Duodenal mucosa (tissue), 2 donors: Measurements from ENCODE around the gene ZNF512.
"Not testable (repeated sequence)": the region's sequence is repeated elsewhere in the genome, so short reads cannot be mapped to it uniquely, and the experiment has no call there.

Experiments used
- H3K27ac ChIP-seq: one replicate; pipeline ENCODE4 v1.7.0; 2013; ENCODE audit warnings: low read depth, low read length
- H3K27me3 ChIP-seq, 2 donors: one replicate each; pipeline ENCODE4 v1.7.0; 2013; ENCODE audit warnings: low read length in 2 of 2, control low read depth in 1 of 2; ENCODE audit not compliant: insufficient read depth in 2 of 2, control insufficient read depth in 1 of 2
- H3K36me3 ChIP-seq, 2 donors: one replicate each; pipeline ENCODE4 v1.7.0; 2013; ENCODE audit warnings: low read length in 2 of 2, control low read depth in 1 of 2; ENCODE audit not compliant: insufficient read depth in 2 of 2, control insufficient read depth in 1 of 2
- H3K4me1 ChIP-seq, 2 donors: one replicate each; pipeline ENCODE4 v1.7.0; 2013; ENCODE audit warnings: low read length in 2 of 2, control low read depth in 1 of 2; ENCODE audit not compliant: insufficient read depth in 2 of 2, control insufficient read depth in 1 of 2
- H3K4me3 ChIP-seq, 2 donors: one replicate each; pipeline ENCODE4 v1.7.0; 2013; ENCODE audit warnings: low read length in 2 of 2, low read depth in 1 of 2
- H3K9ac ChIP-seq, 2 donors: one replicate each; pipeline ENCODE4 v1.7.0; 2013; ENCODE audit warnings: low read length in 2 of 2, low read depth in 1 of 2
- H3K9me3 ChIP-seq, 2 donors: one replicate each; pipeline ENCODE4 v1.7.0; 2013; ENCODE audit warnings: low read length in 2 of 2, control low read depth in 1 of 2; ENCODE audit not compliant: control insufficient read depth in 1 of 2

The ZNF512 gene

DNA sequence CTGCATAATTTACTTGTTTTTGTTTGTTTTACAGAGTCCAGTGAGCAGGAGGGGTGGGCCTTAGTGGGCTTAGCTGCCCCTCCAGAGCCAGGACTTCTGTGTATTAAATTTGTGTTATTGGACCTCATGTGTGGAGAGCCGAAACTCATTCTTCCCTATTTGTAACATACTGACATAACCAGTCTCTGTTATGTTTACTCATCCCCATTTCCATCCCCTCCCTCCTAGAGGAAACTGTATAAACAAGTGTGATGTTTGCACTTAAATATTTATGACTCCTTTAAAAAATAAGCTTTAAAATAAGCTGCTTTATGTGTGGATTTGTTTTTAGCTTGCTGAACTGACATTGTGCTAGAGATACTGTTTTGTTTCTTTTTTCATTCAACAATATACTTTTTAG, 13.8 kb downstream of the ZNF512 start:
- H3K4me1 ChIP-seq, result no peaks in the 10 kb centered on the region
- H3K4me3 ChIP-seq, result no peak overlapping the region
- peaks cover 10 to 18% of the 10 kb centered on the region in 2 donors for H3K36me3 ChIP-seq
- H3K27ac ChIP-seq, result no peak overlapping the region
- H3K9me3 ChIP-seq, result peaks cover 0 to 7% of the 10 kb centered on the region in 2 donors
- H3K27me3 ChIP-seq, result no peaks in the 10 kb centered on the region
- H3K9ac ChIP-seq, result no peak overlapping the region

DNA sequence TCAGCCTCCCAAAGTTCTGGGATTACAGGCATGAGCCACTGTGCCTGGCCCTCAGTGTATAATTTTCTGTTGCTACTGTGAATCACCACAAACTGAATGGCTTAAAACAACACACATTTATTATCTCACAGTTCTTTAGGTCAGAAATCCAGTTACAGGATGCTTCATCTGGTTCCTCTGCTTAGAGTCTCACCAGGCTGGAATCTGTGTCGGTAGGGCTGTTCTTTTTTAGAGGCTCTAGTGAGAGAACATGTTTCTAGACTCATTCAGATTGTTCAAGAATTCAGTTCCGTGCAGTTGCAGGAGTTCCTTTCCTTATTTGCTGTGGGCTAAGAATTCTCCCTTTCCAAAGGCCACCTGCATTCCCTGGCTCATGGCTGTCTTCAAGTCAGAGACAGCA, 23.8 kb downstream of the ZNF512 start:
- Histone ChIP-seq H3K4me3 (no peak overlapping the region), H3K36me3 (peaks cover 13 to 55% of the 10 kb centered on the region in 2 donors)

DNA sequence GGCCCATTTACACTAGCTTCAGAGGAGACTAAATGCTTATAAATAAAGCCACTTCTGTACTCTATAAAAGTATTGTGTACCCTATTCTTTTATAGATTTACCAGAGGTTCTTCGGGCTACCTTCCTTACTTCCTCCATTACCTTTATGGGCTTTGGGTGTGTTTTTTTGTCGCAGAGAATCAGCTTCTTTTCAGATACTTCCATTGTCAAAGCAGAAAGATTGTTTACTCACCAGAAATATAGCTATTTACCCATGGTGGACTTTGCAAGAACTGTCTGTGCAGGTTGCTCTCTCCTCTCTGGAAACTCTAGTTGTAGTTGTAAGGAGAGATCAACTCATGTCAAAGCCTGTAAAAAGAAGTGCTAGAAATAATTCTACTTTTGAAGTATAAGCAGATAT, 31.1 kb downstream of the ZNF512 start:
- Histone ChIP-seq H3K4me3 (no peak overlapping the region), H3K27me3 (no peaks in the 10 kb centered on the region), H3K9ac (no peak overlapping the region), H3K9me3 (no peaks in the 10 kb centered on the region), H3K27ac (no peak overlapping the region), H3K36me3 (peaks cover 30 to 51% of the 10 kb centered on the region in 2 donors), H3K4me1 (no peaks in the 10 kb centered on the region)

More for the DNA sequence above, 23.8 kb downstream of the ZNF512 start:
- Histone ChIP-seq H3K9me3 (no peaks in the 10 kb centered on the region), H3K27me3 (no peaks in the 10 kb centered on the region), H3K27ac (no peak overlapping the region), H3K4me1 (no peaks in the 10 kb centered on the region), H3K9ac (no peak overlapping the region)

DNA sequence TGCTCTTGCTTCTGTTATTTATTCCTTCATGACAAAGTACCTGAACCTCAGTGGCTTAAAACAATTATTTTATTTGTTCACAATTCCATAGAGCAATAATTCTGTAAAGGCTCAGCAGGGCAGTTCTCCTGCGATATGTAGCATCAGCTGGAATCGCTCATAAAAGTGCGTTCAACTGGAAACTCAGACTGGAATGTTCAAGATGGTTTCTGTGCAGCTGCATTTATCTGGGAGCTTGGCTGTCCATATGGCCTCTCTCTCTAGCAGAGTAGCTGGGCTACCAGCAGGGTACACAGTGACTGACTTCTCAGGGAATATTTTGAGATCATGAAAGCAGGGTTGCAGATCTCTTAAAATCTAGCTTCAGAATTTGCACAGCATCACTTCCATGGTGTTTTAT, 32.5 kb downstream of the ZNF512 start:
- Histone ChIP-seq H3K9me3 (no peaks in the 10 kb centered on the region), H3K4me1 (no peaks in the 10 kb centered on the region), H3K36me3 (peaks cover 30 to 51% of the 10 kb centered on the region in 2 donors), H3K27ac (no peak overlapping the region), H3K4me3 (no peak overlapping the region), H3K27me3 (no peaks in the 10 kb centered on the region), H3K9ac (no peak overlapping the region)

DNA sequence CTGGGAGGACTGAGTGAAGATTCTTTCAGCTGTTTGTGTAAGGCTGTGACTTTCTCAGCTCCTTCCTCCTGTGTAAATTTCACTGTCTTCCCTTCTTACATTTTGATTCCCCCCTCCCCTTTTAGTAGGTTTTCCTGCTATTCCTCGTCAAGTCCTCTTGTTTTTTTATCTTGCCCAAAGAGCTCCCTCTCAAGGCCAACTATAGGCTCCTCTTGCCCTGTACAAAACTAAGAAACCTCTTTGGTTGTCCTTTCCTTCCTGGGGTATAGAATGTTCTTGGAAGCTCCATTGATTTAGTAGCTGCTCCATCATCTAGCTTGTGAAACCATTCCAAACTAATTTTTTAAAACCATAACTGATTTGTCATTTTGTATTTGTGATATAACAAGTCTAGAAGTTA, 38.7 kb downstream of the ZNF512 start:
- H3K9ac ChIP-seq, result no peak overlapping the region
- H3K4me1 ChIP-seq, result no peaks in the 10 kb centered on the region
- H3K27ac ChIP-seq, result no peak overlapping the region
- peaks cover 34 to 52% of the 10 kb centered on the region in 2 donors for H3K36me3 ChIP-seq
- no peaks in the 10 kb centered on the region for H3K27me3 ChIP-seq
- no peaks in the 10 kb centered on the region for H3K9me3 ChIP-seq
- H3K4me3 ChIP-seq, result no peak overlapping the region

DNA sequence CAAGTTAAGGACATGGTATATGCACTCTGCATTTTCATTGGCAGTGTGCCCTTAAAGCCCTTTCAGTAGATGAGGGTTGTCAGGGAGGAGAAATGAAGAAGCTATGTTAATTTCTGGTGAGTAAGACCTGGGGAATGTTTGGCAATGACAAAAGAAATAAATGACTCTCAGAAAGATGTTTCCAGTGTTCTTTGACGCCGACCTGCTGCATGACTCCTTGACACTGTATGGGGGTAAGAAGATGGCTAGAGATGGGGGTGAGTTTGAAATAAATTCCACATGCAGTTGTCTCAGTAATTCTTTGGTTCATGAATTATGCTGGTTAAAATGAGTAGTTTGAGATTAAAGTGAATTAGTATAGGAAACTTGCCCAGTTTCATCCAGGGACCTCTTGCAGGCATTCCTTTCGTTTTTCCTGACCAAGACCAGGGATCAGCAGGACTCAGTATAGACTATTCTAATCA, 40.1 kb downstream of the ZNF512 start:
- peaks cover 3% of the 10 kb centered on the region in 2 donors for H3K4me1 ChIP-seq
- no peak overlapping the region for H3K9ac ChIP-seq
- H3K4me3 ChIP-seq, result no peak overlapping the region
- peaks cover 25 to 37% of the 10 kb centered on the region in 2 donors for H3K36me3 ChIP-seq
- no peaks in the 10 kb centered on the region for H3K27me3 ChIP-seq
- H3K9me3 ChIP-seq, result no peaks in the 10 kb centered on the region
- no peak overlapping the region for H3K27ac ChIP-seq

DNA sequence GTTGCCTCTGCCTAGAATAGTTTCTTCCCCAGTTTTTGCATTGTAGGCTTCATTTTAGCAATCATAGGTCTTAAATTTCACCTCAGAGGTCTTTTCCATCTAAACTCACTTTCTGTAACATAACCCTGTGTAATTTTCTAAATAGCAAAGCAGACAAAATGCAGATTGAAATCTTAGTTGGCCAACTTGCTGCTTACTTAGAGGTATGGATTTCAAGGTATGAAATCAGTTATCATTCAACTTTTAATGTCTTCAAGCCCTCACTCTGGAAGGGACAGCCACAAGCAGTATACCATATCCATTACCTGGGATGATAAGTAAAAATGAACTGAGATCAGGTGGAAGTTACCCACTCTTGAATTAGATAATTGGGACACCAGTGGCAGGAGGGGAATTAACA, 42.1 kb downstream of the ZNF512 start:
- Histone ChIP-seq H3K9ac (no peak overlapping the region), H3K9me3 (no peaks in the 10 kb centered on the region), H3K4me1 (peaks cover 13% of the 10 kb centered on the region in 2 donors), H3K36me3 (peaks cover 21 to 28% of the 10 kb centered on the region in 2 donors), H3K27ac (no peak overlapping the region), H3K27me3 (no peaks in the 10 kb centered on the region), H3K4me3 (no peak overlapping the region)

DNA sequence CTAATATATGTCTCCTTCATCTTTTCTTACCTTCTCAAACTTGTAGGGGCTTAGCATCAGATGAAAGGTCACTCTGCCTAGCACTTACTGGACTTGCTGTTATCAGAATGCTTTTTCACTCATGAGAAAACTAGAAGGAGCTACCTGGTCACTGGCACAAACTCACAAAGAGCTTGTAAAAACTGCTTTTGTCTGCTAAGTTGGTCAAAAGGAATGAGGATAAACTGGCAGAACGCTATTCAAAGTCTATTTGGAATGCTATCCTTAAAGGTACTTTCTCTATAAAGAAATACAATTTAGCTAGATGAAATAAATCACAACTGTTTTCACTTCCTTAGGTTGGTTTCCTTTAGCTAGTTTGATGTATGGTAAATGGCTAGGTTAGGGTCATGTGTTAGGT, 43.5 kb downstream of the ZNF512 start:
- not testable (repeated sequence) for H3K4me3 ChIP-seq, H3K27ac ChIP-seq, H3K9ac ChIP-seq, H3K27me3 ChIP-seq, H3K9me3 ChIP-seq
- Histone ChIP-seq H3K36me3 (peaks cover 22 to 29% of the 10 kb centered on the region in 2 donors), H3K4me1 (peaks cover 13 to 14% of the 10 kb centered on the region in 2 donors)

DNA sequence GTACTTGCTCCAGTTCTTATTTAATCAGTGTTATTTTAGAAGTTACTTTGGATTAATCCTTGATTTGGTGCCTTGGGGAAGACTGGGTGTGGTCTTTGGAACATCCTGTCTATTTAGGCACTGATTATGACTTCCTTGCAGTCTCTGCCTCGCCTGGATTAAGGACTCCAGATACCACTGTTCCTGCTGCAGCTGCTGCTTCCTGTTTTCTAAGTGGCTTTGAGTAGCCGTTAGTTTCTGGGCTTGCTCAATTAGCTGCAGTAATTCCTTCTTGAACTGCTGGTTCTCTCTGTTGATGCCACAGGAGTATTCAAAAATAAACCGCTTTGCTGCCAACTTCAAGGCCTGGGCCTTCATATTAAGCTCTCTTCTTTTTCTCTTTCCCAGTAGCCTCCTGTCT, 44.1 kb downstream of the ZNF512 start:
- not testable (repeated sequence) for H3K27me3 ChIP-seq, H3K27ac ChIP-seq, H3K4me3 ChIP-seq, H3K9ac ChIP-seq, H3K9me3 ChIP-seq
- Histone ChIP-seq H3K36me3 (peaks cover 16 to 29% of the 10 kb centered on the region in 2 donors), H3K4me1 (peaks cover 13 to 14% of the 10 kb centered on the region in 2 donors)

DNA sequence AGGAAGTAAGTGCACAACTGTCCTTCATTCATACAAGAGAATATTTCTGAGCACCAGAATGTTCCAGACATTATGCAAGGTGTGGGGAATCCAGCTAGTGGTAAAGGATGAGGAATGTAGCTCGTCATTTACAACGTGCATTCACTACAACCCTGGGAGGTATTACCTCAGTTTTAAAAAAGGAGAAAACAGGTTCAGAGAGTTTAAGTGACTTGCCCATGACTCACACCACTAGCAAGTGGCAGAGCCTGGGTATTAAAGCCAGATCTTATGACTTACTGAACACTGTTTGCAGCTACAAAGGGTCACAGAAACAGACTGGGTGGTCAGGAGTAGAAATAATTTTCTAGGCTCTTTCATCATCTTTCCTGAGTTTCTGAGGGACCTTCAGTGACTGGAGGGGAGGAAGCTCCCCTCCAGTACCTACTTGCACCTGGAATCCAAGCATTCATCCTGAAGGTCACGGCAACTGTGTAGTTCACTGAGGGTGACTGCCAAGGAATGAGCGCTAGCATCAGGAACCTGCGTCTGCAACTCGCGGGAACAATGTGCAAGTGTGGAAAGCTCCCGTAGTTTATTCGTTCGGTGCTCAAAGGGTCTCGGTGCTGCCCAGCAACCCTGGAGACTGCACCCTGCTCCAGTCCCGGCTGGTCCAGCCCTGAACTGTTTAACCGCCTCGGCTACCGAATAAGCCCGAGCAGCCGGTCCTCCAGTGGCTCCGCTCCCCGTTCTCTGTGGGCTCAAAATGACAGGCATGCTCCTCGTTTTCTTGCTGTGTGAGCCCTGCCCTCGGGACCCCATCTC, 45.3 kb downstream of the ZNF512 start:
- Histone ChIP-seq H3K9me3 (no peaks in the 10 kb centered on the region), H3K4me3 (peak overlapping the region; percentile 92 to 93), H3K9ac (peak overlapping the region; percentile 94 to 99), H3K27me3 (no peaks in the 10 kb centered on the region), H3K27ac (no peak overlapping the region), H3K36me3 (peaks cover 11 to 28% of the 10 kb centered on the region in 2 donors), H3K4me1 (peaks cover 13 to 14% of the 10 kb centered on the region in 2 donors)
